Muscle of arm (tissue), 12 donors: ENCODE results near the gene AGER. TPM values are rescaled to one million over a fixed set of nuclear protein-coding genes. Genes with fewer than 3 reads are reported as not detected.
A peak's percentile ranks its signal among the peaks of the same experiment; 100 is the strongest.
"Not testable (repeated sequence)": the region's sequence is repeated elsewhere in the genome, so short reads cannot be mapped to it uniquely, and the experiment has no call there.

Experiments used
- DNase-seq: peaks from one replicate; pipeline ENCODE4 v3.0.0-alpha.2; 2013
- polyA plus RNA-seq, 12 donors: library from polyadenylated mRNA; unstranded; fragments of 120-200 nt; gene quantifications; one replicate each; pipeline ENCODE4 v1.2.1, GENCODE V29; 2013; ENCODE audit not compliant: insufficient read length in 12 of 12

Gene AGER
- polyA plus RNA-seq, 12 donors = 6.1 to 19.7 (median 7.5) TPM; not detected in 1

DNA sequence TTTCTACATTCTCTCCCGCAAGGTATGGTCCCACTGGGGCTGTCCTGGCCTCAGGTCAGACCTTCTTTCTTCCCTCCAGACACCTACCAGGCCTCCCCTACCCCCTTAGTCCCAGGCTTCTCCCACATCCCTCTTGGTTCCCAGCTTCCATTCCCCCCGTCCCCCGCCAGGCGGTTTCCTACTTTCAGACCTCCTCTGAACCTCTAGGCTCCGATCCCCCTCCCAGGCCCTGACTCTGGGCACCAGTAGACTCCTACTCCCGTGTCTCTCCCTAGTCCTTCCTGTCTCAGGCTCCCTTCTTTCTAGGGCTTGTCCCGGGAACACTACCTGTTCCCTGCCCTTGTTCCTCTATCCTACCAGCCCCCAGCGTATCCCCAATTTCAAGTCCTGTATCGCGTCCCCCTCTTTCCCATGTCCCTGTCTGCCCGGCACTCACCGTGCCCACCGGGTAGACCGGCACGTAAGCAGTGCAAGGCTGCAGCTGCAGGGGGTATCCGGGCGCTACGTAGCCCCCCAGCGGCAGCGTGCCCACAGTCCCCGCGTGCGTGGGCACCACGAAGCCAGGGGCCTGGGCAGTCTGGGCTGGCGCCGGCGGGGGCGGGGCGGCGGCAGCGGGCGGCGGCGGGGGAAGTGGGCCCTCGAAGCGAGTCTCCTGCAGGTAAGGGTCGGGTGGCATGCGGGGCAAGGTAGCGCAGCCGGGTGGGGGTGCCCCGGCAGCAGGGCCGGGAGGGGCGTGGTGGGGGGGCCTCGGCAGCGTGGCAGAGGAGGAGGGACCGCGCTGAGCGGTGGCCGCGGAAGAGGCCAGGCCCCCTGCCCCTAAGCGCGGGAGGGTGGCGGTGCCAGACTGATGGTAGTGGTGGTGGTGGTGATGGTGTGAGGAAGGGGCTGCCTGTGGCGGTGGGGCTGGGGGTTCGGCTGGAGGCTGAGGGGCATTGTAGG is 33.9 kb downstream of the AGER start:
- DNase-seq = no peak

DNA sequence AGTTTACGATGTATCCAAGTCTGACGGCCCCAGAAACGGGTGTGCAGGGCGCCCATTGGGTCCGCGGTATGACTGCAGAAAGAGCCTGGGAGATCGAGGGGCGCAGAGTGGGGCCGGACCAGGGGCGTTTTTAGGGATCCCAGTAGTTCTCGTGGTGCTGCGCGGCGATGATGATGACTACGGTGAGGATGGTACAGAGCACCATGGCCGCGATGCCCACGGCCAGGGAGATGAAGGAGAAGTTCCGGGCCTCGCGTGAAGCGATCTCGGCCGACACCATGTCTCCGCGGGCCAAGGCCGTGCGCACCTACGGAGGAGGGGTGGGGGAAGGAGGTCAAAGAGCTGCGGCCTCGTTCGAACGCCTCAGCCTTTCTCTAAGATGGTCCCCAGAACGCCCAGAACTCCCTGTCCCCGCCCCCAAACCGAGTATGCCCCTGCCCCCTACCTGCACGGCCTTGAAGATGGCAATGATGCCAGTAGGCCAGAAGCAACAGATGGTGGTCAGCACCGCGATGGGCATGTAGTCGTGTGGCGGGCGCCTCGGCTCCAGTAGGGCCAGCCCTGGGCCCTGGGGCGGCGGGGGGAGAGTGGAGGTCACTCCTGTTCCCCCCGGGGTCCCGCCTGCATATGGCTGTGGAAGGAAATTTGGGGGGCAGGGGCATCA is 34.8 kb downstream of the AGER start:
- no peak for DNase-seq

GRCh38 chr6:32148289-32149091 is 35.6 kb downstream of the AGER start:
- peak; percentile 64 for DNase-seq

- DNase-seq = no peak
Observed at GRCh38 chr6:32147401-32148132, 36.5 kb downstream of the AGER start.

DNA sequence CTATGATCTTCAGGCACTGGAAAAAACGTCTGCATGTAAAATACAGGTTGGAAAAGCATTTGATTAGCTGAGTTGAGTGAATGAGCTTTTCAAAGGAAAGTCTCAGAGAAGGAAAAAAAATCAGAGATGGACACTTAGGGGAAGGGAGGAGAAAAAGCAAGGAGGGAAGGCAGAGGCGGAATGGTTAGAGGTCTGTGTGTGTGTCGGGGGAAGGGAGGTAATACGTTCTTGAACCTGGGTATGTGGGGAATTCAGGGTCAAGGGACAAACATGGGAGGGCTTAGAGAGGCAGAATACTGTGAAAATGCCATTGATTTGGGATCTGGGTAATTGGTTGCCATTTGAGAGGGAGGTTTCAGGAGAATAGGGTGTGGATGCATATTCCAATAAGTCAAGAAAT is 37.4 kb downstream of the AGER start:
- no peak for DNase-seq

DNA sequence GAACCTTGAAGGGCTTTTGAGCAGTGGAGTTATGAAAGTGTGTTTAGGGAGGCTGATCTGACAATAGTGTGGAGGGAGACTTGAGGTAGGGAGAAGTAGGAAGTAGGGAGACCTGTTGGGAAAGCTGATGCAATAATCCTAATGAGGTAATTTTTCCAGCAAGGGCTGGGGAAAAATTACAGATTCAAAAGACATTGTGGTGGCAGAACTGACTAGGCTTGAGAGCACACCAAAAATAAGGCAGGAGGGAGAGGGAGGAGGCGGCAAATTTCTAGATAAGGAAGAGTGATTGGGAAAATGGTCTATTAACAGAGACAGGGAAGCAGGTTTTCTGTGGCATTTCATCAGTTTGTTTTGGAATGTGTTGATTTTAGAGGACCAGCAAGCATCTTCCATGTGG is 37.8 kb downstream of the AGER start:
- no peak for DNase-seq

DNA sequence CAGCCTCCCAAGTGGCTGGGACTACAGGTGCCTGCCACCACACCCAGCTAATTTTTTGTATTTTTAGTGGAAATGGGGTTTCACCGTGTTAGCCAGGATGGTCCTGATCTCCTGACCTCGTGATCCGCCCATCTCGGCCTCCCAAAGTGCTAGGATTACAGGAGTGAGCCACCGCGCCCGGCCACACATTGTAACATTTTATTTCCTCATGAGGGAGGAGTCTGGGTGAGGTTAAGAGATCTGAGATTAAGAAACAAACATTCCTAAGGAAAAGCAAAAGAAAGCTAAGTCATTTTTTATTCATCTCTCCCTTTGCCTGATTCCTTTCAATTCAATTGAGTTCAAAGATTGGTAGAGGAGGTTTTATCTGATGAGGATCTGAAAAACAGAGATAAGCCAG is 39.8 kb downstream of the AGER start:
- not testable (repeated sequence) for DNase-seq

DNA sequence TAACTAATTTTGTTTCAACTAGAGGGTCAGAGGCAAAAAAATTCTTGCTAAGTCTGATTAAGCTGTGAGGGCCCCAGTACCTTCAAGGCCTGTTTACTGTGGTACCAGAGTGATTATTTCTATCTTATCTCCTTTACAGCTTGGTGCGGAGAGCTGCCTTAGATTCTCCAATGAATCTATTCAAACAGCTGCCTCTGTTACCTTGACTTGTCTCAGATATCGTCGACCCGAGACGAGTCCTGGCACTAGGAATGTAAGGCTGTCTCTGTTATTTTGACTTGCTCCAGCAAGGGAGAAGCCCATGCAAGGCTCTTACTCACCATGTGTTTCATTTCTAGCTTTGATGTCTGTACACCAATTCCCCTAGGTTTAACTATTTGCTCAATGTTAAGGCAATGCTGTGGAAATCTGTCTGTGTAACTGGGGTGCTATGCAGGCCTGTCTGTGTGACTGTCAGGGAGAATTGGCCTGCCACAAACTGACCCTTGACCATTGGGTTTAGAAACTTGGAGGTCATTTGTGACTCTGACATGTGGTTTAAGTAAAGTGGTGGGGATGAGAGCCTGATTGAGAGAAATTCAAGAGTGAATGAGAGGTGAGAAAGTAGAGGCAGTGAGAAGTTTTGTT is 43.5 kb downstream of the AGER start:
- no peak for DNase-seq

DNA sequence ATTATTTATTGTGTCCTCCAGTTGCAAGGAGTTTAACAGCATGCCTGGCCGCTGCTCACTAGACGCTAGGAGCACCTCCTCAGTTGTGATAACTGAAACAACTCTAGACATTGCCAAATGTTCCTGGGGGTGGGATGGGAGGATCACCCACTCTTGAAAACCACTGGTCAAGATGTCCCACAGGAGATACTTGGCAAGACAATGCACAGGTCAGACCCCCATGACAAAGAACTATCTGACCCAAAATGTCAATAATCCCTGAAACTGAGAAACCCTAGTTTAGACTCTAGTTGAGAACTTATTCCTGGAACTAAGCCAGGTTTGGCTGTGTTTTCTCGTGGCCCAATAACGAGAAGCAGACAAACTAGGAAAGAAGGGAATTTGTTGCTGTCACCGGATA is 44.5 kb downstream of the AGER start:
- DNase-seq = no peak

DNA sequence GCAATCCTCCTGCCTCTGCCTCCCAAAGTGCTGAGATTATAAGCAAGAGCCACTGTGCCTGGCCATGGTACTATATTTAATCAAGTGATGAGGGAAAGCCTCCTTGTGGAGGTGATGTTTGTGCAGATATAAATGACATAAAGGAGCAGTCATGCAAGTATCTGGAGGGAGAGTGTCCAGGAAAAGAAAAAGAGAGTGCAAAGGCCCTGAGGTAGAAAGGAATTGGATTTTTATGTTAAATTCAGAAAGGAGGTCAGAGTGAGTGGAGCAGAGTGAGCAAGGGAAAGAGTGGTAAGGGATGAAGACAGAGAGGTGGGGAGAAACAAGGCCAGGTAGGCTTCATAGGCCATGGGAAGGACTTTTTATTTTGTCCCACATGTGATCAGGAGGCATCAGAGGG is 46.6 kb downstream of the AGER start:
- no peak for DNase-seq

DNA sequence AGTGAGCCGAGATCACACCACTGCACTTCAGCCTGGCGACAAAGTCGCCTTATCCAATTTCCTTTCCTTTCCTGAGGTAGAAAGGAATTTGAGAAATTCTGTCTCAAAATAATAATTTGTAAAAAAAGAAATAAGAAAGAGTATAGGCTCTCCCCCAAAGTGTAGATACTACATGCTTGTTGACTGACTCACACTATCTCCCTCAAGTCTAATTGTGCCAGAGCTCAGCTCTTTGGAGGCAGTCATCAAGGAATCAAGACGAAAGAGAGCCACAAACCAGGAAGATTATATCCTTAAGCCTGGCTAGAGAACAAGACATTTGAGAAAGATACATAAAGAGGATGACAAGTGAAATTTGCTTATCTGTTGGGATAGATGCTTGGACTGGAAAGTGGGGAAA is 50.3 kb downstream of the AGER start:
- DNase-seq = no peak

GRCh38 chr6:32132110-32132509 is 51.9 kb downstream of the AGER start:
- no peak for DNase-seq

DNA sequence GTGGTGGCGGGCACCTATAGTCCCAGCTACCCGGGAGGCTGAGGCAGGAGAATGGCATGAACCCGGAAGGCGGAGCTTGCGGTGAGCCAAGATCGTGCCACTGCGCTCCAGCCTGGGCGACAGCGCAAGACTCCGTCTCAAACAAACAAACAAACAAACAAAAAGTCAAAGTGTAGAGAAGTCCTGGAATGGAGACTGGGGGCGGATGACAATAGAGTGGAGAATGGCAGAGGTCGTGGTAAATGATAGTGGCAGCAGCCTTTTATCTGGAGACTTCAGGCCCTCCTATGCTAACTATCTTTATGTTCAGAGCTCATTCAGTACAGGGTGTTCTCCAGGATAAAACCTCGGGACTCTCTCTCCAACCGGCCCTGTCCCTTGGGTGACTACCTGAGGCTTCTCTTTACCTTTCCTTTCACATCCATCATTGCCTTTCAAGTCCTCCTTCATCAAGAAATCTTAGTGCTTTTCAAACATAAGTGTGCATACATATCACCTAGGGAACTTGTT is 52.6 kb downstream of the AGER start:
- no peak for DNase-seq

Other genes with a start within 250 kb of the AGER start
- 1 to 10 TPM in 9 of 12 donors, under 1 TPM in 1, not detected in 2; 0.97 to 5.8 (median 1.6) TPM for gene CFB, start 238.2 kb downstream of the AGER start, polyA plus RNA-seq
- 10 to 100 TPM in 11 of 12 donors, not detected in 1; 54.1 to 83.6 (median 59.8) TPM for gene NELFE, start 225.3 kb downstream of the AGER start, polyA plus RNA-seq
- gene SKIC2, start 225.1 kb downstream of the AGER start, polyA plus RNA-seq = 10 to 100 TPM in 11 of 12 donors, not detected in 1; 15.5 to 39.5 (median 28.6) TPM
- gene DXO, start 212.1 kb downstream of the AGER start, polyA plus RNA-seq = 10 to 100 TPM in 11 of 12 donors, not detected in 1; 10.8 to 28.9 (median 16.1) TPM
- 10 to 100 TPM in 5 of 12 donors, 1 to 10 TPM in 5, not detected in 2; 4.4 to 20.3 (median 10.1) TPM for gene C4A, start 202.2 kb downstream of the AGER start, polyA plus RNA-seq
- gene C4B, start 169.5 kb downstream of the AGER start, polyA plus RNA-seq = 10 to 100 TPM in 8 of 12 donors, 1 to 10 TPM in 3, not detected in 1; 7.2 to 23.8 (median 12.3) TPM
- gene CYP21A2, start 145.8 kb downstream of the AGER start, polyA plus RNA-seq = 1 to 10 TPM in 3 of 12 donors, under 1 TPM in 7, not detected in 2; 0.21 to 1.1 (median 0.50) TPM
- 100 to 1,000 TPM in 8 of 12 donors, 10 to 100 TPM in 3, not detected in 1; 76.2 to 208 (median 119) TPM for gene TNXB, start 74.9 kb downstream of the AGER start, polyA plus RNA-seq
- 10 to 100 TPM in 11 of 12 donors, not detected in 1; 37.2 to 87.1 (median 43.5) TPM for gene ATF6B, start 56.0 kb downstream of the AGER start, polyA plus RNA-seq
- gene FKBPL, start 54.0 kb downstream of the AGER start, polyA plus RNA-seq = 1 to 10 TPM in 10 of 12 donors, not detected in 2; 2.8 to 5.6 (median 4.1) TPM
- 1 to 10 TPM in 9 of 12 donors, under 1 TPM in 1, not detected in 2; 0.86 to 5.9 (median 1.3) TPM for gene PRRT1, start 32.3 kb downstream of the AGER start, polyA plus RNA-seq
- gene PPT2, start 30.1 kb downstream of the AGER start, polyA plus RNA-seq = 10 to 100 TPM in 11 of 12 donors, not detected in 1; 23.9 to 57.7 (median 32.6) TPM
- gene EGFL8, start 19.7 kb downstream of the AGER start, polyA plus RNA-seq = 10 to 100 TPM in 11 of 12 donors, not detected in 1; 21.2 to 54.7 (median 27.8) TPM
- 10 to 100 TPM in 11 of 12 donors, not detected in 1; 49.5 to 72.1 (median 60.7) TPM for gene AGPAT1, start 8.2 kb downstream of the AGER start, polyA plus RNA-seq
- 10 to 100 TPM in 11 of 12 donors, not detected in 1; 39.5 to 93.2 (median 46.9) TPM for gene RNF5, start 5.8 kb downstream of the AGER start, polyA plus RNA-seq
- gene PBX2, start 5.9 kb upstream of the AGER start, polyA plus RNA-seq = 100 to 1,000 TPM in 9 of 12 donors, 10 to 100 TPM in 3; 93.3 to 186 (median 113) TPM
- gene GPSM3, start 8.4 kb upstream of the AGER start, polyA plus RNA-seq = 10 to 100 TPM in 2 of 12 donors, 1 to 10 TPM in 9, not detected in 1; 4.5 to 18.0 (median 6.5) TPM
- 10 to 100 TPM in 11 of 12 donors, not detected in 1; 14.7 to 35.8 (median 20.4) TPM for gene NOTCH4, start 39.8 kb upstream of the AGER start, polyA plus RNA-seq
- under 1 TPM in 3 of 12 donors, not detected in 9; 0.08 to 0.36 (median 0.11) TPM for gene TSBP1, start 187.7 kb upstream of the AGER start, polyA plus RNA-seq
- 1 to 10 TPM in 3 of 12 donors, under 1 TPM in 5, not detected in 4; 0.16 to 2.1 (median 0.67) TPM for gene BTNL2, start 222.9 kb upstream of the AGER start, polyA plus RNA-seq